GM19025 (cell line): ENCODE measurements around the gene GLUL.
"Not testable (repeated sequence)": the region's sequence is repeated elsewhere in the genome, so short reads cannot be mapped to it uniquely, and the experiment has no call there.

ENCODE experiments used
- ATAC-seq: cut with Tn5 transposase; IDR thresholded peaks from one replicate; pipeline ENCODE4 v1.9.1; 2021; ENCODE audit warnings: mild to moderate bottlenecking, low read depth, moderate library complexity; ENCODE audit not compliant: unreplicated experiment

Gene GLUL

GRCh38 chr1:182395906-182396305, 4.3 kb upstream of the GLUL start:
- no peak for ATAC-seq

- no peak for ATAC-seq
These were observed 2.6 kb upstream of the GLUL start for GRCh38 chr1:182394055-182394775.

DNA sequence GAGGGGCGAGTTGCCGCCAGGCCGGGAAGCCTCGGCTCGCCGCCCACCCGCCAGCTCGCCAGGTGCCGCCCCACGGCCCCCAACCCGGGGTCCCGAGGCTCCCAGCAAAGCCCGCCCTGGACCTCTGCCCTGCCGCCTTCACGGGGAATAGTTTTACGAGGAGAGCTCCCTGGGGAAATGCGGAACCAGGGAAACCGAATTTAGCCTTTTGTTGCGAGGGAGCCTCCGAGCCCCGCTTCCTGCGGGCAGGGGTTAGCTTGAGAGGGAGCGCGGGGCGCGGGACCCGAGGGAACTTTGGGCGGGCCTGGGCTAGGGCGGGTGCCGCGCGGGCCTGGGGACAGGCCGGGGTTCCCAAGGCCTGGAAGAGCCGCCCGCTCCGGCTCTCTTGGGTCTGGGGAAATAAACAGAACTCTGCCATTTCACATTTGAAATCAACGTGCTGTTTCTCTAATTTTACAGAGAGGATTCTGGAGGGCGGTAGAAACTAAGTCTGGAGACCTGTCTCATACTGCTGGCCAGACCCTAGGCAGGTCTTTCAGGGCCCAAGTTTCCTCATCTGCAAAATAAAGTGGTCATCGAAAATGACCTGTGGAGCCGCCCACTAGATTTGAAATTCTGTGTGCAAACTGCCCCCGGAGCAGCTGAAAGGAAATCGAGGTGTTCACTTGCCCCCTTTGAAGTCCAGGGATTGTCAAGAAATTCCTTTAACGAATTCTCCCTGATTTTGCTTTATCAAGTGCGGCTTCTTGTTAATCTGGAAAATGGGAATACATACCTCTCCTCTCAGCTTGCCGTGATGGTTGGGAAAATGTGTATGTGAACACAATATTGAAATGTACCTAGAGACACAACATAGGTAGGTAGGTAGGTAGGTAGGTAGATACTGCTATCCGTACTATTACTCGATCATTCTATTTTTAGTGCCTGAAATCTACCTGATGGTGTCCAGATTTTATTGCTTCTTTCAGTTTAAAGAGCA, 749 bp upstream of the GLUL start:
- no peak for ATAC-seq

GRCh38 chr1:182391028-182391361, 595 bp downstream of the GLUL start:
- peak; percentile 4 for ATAC-seq

DNA sequence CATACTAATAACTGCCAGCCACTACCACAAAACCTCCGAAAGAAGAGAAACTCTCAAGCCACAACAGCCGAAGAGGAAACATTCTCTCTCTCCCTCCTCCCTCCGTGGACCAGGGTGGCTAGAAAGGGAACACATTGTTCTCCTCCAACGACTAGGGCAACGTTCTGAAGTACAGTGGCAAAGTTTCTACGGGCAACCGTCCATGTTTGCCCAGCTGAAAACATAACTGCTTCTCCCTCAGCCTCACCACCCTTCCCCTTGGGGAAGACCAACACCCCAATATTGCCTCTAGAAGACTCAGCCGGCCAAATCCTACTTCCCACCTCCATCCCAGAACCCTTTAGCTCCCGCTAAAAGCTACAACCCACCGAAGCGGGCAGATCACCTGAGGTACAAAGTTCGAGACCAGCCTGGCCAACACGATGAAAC, 2.0 kb downstream of the GLUL start:
- ATAC-seq: no peak

GRCh38 chr1:182388392-182389134, 3.0 kb downstream of the GLUL start:
- no peak for ATAC-seq

- ATAC-seq: no peak
These were observed 4.0 kb downstream of the GLUL start for GRCh38 chr1:182387566-182387965.

- ATAC-seq: no peak
These were observed 4.6 kb downstream of the GLUL start for GRCh38 chr1:182386980-182387379.

GRCh38 chr1:182385885-182386853, 5.4 kb downstream of the GLUL start:
- ATAC-seq: no peak

DNA sequence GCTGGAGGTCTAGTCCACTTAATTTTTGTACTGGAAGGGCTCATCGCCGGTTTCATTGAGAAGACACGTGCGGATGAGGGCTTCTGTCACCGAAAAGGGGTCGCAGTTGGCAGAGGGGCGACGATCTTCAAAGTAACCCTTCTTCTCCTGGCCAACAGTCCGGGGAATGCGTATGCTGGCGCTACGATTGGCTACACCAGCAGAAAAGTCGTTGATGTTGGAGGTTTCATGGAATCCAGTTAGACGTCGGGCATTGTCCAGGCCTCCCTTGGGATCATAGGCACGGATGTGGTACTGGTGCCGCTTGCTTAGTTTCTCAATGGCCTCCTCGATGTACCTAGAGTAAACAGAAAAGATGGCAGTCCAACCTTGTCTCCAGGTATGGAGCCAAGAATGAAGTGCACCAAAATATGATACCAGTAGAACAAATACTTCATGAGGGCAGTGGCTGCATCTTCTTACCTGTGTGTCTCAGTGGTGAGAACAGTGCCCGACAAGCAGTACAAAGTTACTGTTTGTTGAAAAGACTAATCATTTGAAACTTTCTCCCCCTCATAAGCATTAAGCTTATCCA, 7.1 kb downstream of the GLUL start:
- ATAC-seq: no peak

DNA sequence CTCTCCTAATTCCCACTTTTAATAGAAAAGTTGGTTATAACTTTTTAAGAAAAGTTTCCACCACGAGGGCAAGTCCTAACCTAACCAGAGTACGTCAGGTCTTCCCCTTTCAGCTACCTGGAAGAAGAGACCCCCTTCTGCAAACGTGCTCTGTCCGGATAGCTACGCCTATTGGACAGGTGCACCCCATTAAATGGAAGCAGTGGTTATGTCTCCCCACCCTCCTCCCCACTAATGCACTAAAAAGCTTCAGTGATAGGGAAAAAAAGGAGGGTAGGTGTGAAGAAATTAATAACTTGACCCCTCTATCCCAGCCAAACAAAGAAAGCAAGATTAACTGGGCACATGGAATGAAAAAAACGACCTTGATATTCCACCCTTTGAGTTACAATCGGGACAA, 7.7 kb downstream of the GLUL start:
- no peak for ATAC-seq

GRCh38 chr1:182383037-182383661, 8.4 kb downstream of the GLUL start:
- no peak for ATAC-seq

GRCh38 chr1:182381962-182382819, 9.4 kb downstream of the GLUL start:
- no peak for ATAC-seq

DNA sequence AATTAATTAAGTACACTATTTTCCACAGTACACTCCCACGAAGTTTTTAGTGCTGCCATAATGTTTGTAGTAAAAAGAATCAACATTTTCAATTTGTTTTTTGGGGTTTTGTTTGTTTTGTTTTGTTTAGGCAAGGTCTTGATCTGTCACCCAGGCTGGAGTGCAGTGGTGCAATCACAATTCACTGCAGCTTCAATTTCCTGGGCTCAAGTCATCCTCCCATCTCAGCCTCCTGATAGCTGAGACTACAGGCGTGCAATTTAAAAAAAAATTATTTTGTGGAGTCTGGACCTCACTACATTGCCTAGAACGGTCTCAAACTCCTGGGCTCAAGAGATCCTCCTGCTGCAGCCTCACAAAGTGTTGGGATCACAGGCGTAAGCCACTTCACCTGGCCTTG, 11.4 kb downstream of the GLUL start:
- no peak for ATAC-seq

- not testable (repeated sequence) for ATAC-seq
These were observed 11.8 kb downstream of the GLUL start for GRCh38 chr1:182379781-182380180.

DNA sequence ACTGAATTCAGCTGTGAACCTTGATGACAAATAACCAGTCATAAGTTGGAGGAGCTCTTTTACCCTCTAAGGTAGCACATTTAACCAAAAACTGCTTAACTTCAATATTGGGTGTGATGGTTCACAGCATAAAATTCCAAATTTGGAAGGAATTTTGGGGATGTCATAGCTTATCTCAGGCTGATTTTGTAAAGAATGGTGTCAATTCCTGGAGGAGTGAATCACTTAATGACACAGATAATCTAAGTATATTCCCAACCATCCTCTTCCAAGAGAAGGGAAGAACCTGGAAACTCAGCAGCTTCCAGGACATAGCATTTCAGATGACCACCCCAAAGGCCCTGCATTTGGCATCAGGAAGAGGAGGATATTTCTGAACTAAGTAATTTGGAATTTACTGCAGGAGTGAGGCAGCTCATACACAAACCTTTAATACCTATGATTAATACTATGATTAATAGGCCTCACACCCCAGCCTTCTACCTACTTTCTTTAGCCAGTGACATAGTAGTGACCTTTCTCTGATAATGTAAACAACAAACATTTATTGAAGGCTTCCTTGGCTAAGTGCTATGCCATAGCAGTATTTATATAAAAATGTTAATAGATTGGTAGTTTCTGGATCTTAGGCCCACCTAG, 14.5 kb downstream of the GLUL start:
- no peak for ATAC-seq

DNA sequence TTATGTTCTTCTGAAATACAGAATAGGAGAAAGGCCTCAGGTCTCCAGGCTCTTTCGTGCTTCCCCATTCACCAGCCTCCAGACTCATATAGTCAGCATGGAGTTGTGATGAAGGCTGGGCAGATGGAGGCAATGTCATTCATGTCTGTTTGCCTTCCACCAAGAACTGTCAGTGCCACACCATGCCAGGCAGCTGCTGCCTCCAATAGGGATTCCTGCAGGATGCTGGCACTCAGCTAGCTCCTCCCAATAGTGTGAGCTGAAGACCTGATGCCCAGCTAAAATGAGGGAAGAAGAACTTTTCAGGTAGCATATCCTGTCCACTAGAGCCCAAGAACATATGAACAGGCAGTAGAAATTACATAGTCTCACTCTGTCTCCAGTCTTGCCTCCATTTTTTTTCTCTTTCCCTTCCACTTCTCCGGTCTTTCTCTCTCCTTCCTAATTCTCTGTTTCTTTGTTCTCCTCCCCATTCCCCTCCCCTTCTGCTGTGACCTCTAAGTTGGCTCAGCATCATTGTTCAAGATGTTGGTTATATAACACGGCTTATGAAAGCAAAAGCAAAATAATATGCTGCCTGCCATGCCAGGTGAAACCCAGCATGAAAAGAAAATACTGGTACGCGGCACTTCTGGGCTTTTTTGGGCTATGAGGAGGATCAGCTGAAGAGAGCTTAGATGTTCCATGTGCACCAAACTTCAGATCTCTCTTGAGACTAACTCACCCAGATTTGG, 17.3 kb downstream of the GLUL start:
- no peak for ATAC-seq
